MV-4-11 (cell line): Measurements from ENCODE around the gene SCO2.

Experiments
- DNase-seq: peaks from one replicate; lab custom pipeline; 2025; lab: John Stamatoyannopoulos, UW

Gene SCO2

GRCh38 chr22:50551160-50551752 is 25.9 kb upstream of the SCO2 start:
- DNase-seq = no peak

GRCh38 chr22:50550395-50550794 is 25.0 kb upstream of the SCO2 start:
- no peak for DNase-seq

GRCh38 chr22:50548921-50549790 is 23.8 kb upstream of the SCO2 start:
- DNase-seq = no peak

GRCh38 chr22:50548040-50548920 is 22.9 kb upstream of the SCO2 start:
- DNase-seq = no peak

GRCh38 chr22:50547263-50547985 is 22.0 kb upstream of the SCO2 start:
- DNase-seq = no peak

- DNase-seq = no peak
These were observed 21.2 kb upstream of the SCO2 start for GRCh38 chr22:50546326-50547262.

GRCh38 chr22:50545522-50546325 is 20.3 kb upstream of the SCO2 start, which contains the start of gene KLHDC7B:
Gene KLHDC7B (plus strand): TSS chr22:50545899. CDS start chr22:50546244, 345 bp downstream.
- DNase-seq = no peak

- no peak for DNase-seq
These were observed 19.4 kb upstream of the SCO2 start for GRCh38 chr22:50544746-50545253.

GRCh38 chr22:50544078-50544745 is 18.8 kb upstream of the SCO2 start:
- DNase-seq = peak; percentile 67

GRCh38 chr22:50542416-50542927 is 17.1 kb upstream of the SCO2 start:
- peak; percentile 84 for DNase-seq

- DNase-seq = peak; percentile 95
These were observed 16.2 kb upstream of the SCO2 start for GRCh38 chr22:50541667-50542026.

- DNase-seq = no peak
These were observed 15.0 kb upstream of the SCO2 start for GRCh38 chr22:50540381-50540780.

- no peak for DNase-seq
These were observed 12.4 kb upstream of the SCO2 start for GRCh38 chr22:50537765-50538164.

- DNase-seq = no peak
These were observed 10.8 kb upstream of the SCO2 start for GRCh38 chr22:50536226-50536625.

- DNase-seq = no peak
These were observed 9.7 kb upstream of the SCO2 start for GRCh38 chr22:50535113-50535512.

GRCh38 chr22:50533856-50534711 is 8.7 kb upstream of the SCO2 start:
- peak; percentile 92 for DNase-seq

GRCh38 chr22:50532824-50533796 is 7.7 kb upstream of the SCO2 start:
- DNase-seq = peak; percentile 29
